Mucosa of stomach (tissue), 1 donor: ENCODE measurements around the gene OXNAD1.

Experiments used
- H3K27me3 ChIP-seq: one replicate; pipeline ENCODE4 v1.7.0; 2013; ENCODE audit warnings: mild to moderate bottlenecking, low read length; ENCODE audit not compliant: control insufficient read depth, insufficient read depth
- H3K36me3 ChIP-seq: one replicate; pipeline ENCODE4 v1.7.0; 2013; ENCODE audit warnings: low read length; ENCODE audit not compliant: control insufficient read depth, insufficient read depth
- H3K4me1 ChIP-seq: one replicate; pipeline ENCODE4 v1.7.0; 2013; ENCODE audit warnings: mild to moderate bottlenecking, low read length; ENCODE audit not compliant: control insufficient read depth, insufficient read depth
- H3K4me3 ChIP-seq: one replicate; pipeline ENCODE4 v1.7.0; 2013; ENCODE audit warnings: low read length
- H3K9ac ChIP-seq: one replicate; pipeline ENCODE4 v1.7.0; 2013; ENCODE audit warnings: mild to moderate bottlenecking, low read length, moderate library complexity
- H3K9me3 ChIP-seq: one replicate; pipeline ENCODE4 v1.7.0; 2013; ENCODE audit warnings: mild to moderate bottlenecking, low read length, moderate library complexity; ENCODE audit not compliant: control insufficient read depth
- donor health status: Pancreatic carcinoma.

Gene OXNAD1

DNA sequence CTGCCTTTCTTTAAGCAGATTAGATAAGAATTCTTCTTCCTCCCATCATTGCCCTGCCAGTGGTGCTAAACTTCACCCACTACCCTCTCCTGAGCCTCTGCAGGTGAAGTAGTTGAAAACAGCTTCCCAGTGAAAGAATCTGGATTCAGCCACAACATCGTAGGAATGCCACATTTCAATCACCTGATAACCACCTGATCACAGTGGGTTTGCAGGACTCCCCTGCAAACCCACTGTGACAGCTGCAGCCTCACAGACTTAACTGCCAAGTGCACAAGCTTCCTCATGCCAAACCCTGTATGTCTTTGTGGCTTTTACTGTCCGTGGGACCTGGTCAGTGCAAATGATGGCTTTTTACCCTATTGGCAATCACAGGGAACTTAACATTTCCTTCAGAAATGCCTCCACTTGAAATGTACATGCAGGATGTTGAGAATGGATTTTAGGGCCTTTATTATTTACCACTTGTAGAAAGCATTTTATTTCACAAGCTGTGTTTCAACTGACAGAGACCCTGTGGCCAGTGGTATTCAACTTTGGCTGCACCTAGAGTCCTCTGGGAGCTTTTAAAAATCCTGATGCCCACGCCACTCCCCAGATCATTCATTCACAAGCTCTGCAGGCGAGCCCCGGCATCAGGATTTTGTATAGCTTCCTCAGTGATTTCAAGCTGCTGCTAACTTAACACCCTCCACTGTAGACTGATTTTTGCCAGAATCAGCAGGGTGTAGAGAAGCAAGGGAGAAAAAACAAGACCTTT is 49.1 kb downstream of the OXNAD1 start:
- no peaks in the 10 kb centered on the region for H3K9me3 ChIP-seq
- no peak overlapping the region for H3K4me3 ChIP-seq
- H3K4me1 ChIP-seq, result no peaks in the 10 kb centered on the region
- no peaks in the 10 kb centered on the region for H3K27me3 ChIP-seq
- no peaks in the 10 kb centered on the region for H3K36me3 ChIP-seq
- no peak overlapping the region for H3K9ac ChIP-seq

DNA sequence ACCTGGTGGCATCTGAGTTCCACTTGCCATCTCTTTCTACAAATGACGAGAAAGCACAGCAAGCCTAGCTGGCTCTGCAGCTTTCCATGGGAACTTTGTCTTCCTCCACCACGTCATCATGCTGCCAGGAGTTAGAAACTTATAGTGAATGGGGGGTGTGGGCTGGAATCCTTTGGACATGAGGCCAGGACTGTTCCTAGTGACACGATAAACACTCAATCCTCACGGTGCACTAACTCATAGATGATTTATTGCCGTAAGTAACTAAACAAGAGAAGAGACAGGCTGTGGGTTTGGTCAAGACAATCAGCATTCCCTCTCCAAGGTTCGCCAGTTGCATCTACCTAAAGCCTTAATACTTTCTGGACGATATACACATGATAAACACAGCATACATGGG is 50.6 kb downstream of the OXNAD1 start:
- H3K9ac ChIP-seq, result no peak overlapping the region
- H3K9me3 ChIP-seq, result no peaks in the 10 kb centered on the region
- no peak overlapping the region for H3K4me3 ChIP-seq
- H3K27me3 ChIP-seq, result no peaks in the 10 kb centered on the region
- no peaks in the 10 kb centered on the region for H3K36me3 ChIP-seq
- no peaks in the 10 kb centered on the region for H3K4me1 ChIP-seq

DNA sequence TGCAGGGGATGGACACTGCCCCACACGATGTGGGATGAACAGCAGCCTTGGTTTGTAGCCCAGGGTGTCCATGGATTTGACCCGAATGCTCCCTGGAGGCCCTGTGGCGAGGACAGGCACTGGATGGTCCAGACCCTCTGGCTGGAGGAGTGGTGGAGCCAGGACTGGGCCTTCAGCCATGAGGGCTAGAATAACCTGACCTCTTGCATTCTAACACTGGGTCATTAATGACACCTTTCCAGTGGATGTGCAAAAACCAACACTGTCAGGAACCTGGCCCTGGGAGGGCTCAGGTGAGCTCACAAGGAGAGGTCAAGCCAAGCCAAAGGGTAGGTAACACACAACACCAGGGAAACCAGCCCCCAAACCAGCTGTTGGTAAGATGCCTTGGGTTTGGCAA is 51.4 kb downstream of the OXNAD1 start:
- Histone ChIP-seq H3K9ac (no peak overlapping the region), H3K9me3 (no peaks in the 10 kb centered on the region), H3K4me3 (no peak overlapping the region), H3K27me3 (no peaks in the 10 kb centered on the region), H3K36me3 (no peaks in the 10 kb centered on the region), H3K4me1 (no peaks in the 10 kb centered on the region)

DNA sequence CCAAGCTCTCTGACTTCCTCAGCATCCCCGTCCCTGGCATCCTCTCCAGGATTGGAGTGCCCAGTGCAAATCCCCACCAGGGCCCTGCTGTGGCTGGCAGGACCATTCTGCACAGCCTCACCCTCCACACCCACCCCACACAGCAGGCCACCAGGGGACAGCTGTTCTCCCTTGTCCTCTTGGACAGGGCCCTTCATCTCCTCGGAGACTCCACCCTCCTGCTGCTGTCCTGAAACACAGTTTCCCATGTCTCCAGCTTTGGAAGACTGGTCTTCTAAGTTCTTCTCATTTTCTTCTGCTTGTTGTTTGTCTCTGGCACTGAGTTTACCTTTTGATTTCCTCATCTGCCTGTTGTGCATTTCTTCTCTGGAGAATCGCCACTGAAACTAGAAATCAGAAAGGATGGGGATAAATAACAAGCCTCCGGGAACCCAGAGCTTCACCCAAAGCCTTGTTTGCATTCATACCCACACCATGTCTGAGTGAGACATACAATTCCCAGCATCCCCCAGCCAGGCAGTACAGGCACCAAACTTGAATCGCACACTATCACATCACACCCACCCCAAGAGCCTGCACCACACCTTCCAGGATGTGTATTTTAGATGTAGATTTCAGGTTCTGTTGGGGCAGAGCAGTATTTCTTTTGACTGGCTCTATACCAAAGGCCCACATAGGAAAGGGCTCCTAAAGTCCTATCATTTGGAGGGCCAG is 52.0 kb downstream of the OXNAD1 start:
- no peaks in the 10 kb centered on the region for H3K4me1 ChIP-seq
- H3K4me3 ChIP-seq, result no peak overlapping the region
- H3K9me3 ChIP-seq, result no peaks in the 10 kb centered on the region
- no peaks in the 10 kb centered on the region for H3K36me3 ChIP-seq
- H3K9ac ChIP-seq, result no peak overlapping the region
- no peaks in the 10 kb centered on the region for H3K27me3 ChIP-seq

DNA sequence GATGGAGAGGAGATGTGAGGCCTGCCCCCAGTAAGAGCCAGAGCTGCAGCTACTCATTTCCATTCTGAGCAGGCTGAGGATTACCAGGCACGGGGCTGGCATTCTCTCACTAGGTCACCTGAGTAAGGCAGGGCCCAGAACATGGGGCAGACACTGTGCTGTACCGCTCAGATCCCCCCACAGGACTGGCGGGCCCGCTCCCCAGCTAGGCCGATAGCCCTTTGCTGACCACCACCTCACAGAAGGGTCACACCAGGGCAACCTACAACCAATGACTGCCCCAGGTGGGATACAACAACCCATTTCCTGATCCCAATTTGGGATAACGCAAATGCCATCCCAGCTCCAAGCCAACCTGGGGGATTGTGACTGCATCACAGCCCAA is 52.5 kb downstream of the OXNAD1 start:
- Histone ChIP-seq H3K4me3 (no peak overlapping the region), H3K9me3 (no peaks in the 10 kb centered on the region), H3K27me3 (no peaks in the 10 kb centered on the region), H3K9ac (no peak overlapping the region), H3K36me3 (no peaks in the 10 kb centered on the region), H3K4me1 (no peaks in the 10 kb centered on the region)

GRCh38 chr3:16318176-16318575 is 53.2 kb downstream of the OXNAD1 start:
- Histone ChIP-seq H3K27me3 (no peaks in the 10 kb centered on the region), H3K9me3 (no peaks in the 10 kb centered on the region), H3K4me1 (no peaks in the 10 kb centered on the region)

DNA sequence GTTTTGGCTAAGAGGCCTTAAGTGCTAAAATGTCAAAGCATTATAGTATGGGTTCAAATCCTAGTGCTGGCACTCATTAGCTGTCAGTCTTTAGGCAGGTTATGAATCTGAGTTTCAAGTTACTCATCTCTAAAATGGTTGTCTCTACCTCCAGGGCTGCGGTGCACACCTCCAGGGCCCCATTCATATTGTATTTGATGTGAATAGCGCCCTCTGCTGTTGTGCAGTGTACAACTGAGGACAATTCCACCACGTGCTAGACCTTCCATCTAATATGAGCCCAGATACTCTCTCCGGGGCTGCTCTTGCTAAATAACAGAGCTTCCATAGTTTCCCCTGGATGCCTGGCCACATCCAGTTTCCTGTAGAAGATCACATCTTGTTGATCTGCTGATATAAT is 54.3 kb downstream of the OXNAD1 start:
- no peak overlapping the region for H3K4me3 ChIP-seq
- no peaks in the 10 kb centered on the region for H3K36me3 ChIP-seq
- H3K4me1 ChIP-seq, result no peaks in the 10 kb centered on the region
- H3K9ac ChIP-seq, result no peak overlapping the region
- no peaks in the 10 kb centered on the region for H3K9me3 ChIP-seq
- no peaks in the 10 kb centered on the region for H3K27me3 ChIP-seq

More at GRCh38 chr3:16318176-16318575, 53.2 kb downstream of the OXNAD1 start:
- no peak overlapping the region for H3K9ac ChIP-seq
- no peak overlapping the region for H3K4me3 ChIP-seq
- no peaks in the 10 kb centered on the region for H3K36me3 ChIP-seq

- Histone ChIP-seq H3K4me3 (no peak overlapping the region), H3K4me1 (no peaks in the 10 kb centered on the region), H3K9me3 (no peaks in the 10 kb centered on the region), H3K36me3 (no peaks in the 10 kb centered on the region), H3K27me3 (no peaks in the 10 kb centered on the region), H3K9ac (no peak overlapping the region)
Observed at GRCh38 chr3:16319723-16320122, 54.7 kb downstream of the OXNAD1 start.

- Histone ChIP-seq H3K4me1 (no peaks in the 10 kb centered on the region), H3K36me3 (no peaks in the 10 kb centered on the region), H3K27me3 (no peaks in the 10 kb centered on the region), H3K9me3 (no peaks in the 10 kb centered on the region), H3K4me3 (no peak overlapping the region), H3K9ac (no peak overlapping the region)
Observed at GRCh38 chr3:16320711-16321110, 55.7 kb downstream of the OXNAD1 start.

DNA sequence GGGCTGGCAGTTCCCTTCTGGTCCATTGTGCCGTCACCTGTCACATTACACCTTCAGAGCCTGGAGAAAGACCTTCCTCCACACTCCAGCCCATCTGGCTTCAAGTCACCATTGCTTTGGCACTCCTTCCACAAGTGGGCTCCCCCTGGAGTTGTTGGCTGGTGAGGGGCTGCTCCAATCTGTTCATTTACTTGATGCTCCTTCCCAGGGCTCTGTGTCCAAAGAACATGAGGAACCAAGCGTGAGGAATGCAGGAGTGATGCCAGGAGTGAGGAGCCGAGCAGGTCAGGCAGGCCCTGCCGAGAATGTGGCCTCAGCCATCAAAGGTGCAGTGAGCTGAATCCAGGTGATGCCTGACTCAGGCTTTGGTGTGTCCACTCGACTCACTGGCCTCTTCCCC is 57.2 kb downstream of the OXNAD1 start:
- no peak overlapping the region for H3K9ac ChIP-seq
- H3K4me1 ChIP-seq, result no peaks in the 10 kb centered on the region
- H3K9me3 ChIP-seq, result no peaks in the 10 kb centered on the region
- H3K27me3 ChIP-seq, result no peaks in the 10 kb centered on the region
- H3K36me3 ChIP-seq, result no peaks in the 10 kb centered on the region
- no peak overlapping the region for H3K4me3 ChIP-seq

- no peaks in the 10 kb centered on the region for H3K4me1 ChIP-seq
- H3K9ac ChIP-seq, result no peak overlapping the region
- H3K27me3 ChIP-seq, result no peaks in the 10 kb centered on the region
- no peak overlapping the region for H3K4me3 ChIP-seq
- H3K36me3 ChIP-seq, result no peaks in the 10 kb centered on the region
- no peaks in the 10 kb centered on the region for H3K9me3 ChIP-seq
Observed at GRCh38 chr3:16323737-16324136, 58.7 kb downstream of the OXNAD1 start.

- Histone ChIP-seq H3K9me3 (no peaks in the 10 kb centered on the region), H3K4me1 (no peaks in the 10 kb centered on the region), H3K27me3 (no peaks in the 10 kb centered on the region), H3K36me3 (no peaks in the 10 kb centered on the region), H3K4me3 (no peak overlapping the region), H3K9ac (no peak overlapping the region)
Observed at GRCh38 chr3:16325850-16326249, 60.8 kb downstream of the OXNAD1 start.
